B cell (primary cell): Measurements from ENCODE around the gene DLAT. TPM values are rescaled to one million over a fixed set of nuclear protein-coding genes. Genes with fewer than 3 reads are reported as not detected.

Source experiments
- ATAC-seq: fragments of 200-7000 bp; cut with Tn5 transposase; one replicate; pipeline ENCODE4 v1.10.0; 2021; ENCODE audit warnings: low read depth, mild to moderate bottlenecking, moderate number of reproducible peaks, moderate library complexity
- CTCF ChIA-PET: fragments of 350-600 bp; sonication (Branson Sonifier 250); formaldehyde crosslinking; loops from one replicate; lab custom pipeline; 2021; ENCODE audit warnings: antibody characterized with exemption, inconsistent platforms; lab: Charles Lee
- POLR2A ChIA-PET: fragments of 350-600 bp; sonication (Branson Sonifier 250); formaldehyde crosslinking; loops from one replicate; lab custom pipeline; 2021; ENCODE audit warnings: antibody characterized with exemption; lab: Charles Lee
- DNase-seq: peaks from one replicate; pipeline ENCODE4 v3.0.0; 2013
- H2AFZ ChIP-seq: 2 replicates; pipeline ENCODE4 v1.6.1; 2012; ENCODE audit warnings: mild to moderate bottlenecking, low read depth, low read length; ENCODE audit not compliant: insufficient read depth, poor library complexity, severe bottlenecking
- H3K27ac ChIP-seq, 2 donors: 1 replicate in 1 of 2; 2 replicates in 1 of 2; pipeline ENCODE4 v1.5.1; 2012 to 2013; ENCODE audit warnings: low read length in 2 of 2, mild to moderate bottlenecking in 2 of 2, moderate library complexity in 1 of 2
- H3K27me3 ChIP-seq, 4 experiments: fragments of 200-600 bp in 1 of 4; sonication (generic) in 1 of 4; replicated peaks in 1 of 4; 1 replicate in 2 of 4; 2 replicates in 2 of 4; pipeline versions ENCODE4 v1.6.1 to v1.7.0; 2013 to 2016; ENCODE audit warnings: low read length in 3 of 4, mild to moderate bottlenecking in 2 of 4, mixed read lengths in 1 of 4, moderate library complexity in 1 of 4; ENCODE audit not compliant: insufficient read depth in 4 of 4, control insufficient read depth in 3 of 4; ENCODE audit errors: control extremely low read depth in 1 of 4
- H3K36me3 ChIP-seq, 2 experiments: replicated peaks in 1 of 2; 1 replicate in 1 of 2; 2 replicates in 1 of 2; pipeline versions ENCODE4 v1.6.1 to v1.7.1; 2013; ENCODE audit warnings: low read length in 1 of 2; ENCODE audit not compliant: insufficient read depth in 2 of 2, control insufficient read depth in 1 of 2; ENCODE audit errors: control extremely low read depth in 1 of 2, extremely low read depth in 1 of 2
- H3K4me1 ChIP-seq, 2 donors: fragments of 200-600 bp in 1 of 2; sonication (generic) in 1 of 2; 1 replicate in 1 of 2; 2 replicates in 1 of 2; pipeline versions ENCODE4 v1.5.1 to v1.6.1; 2013 to 2017; ENCODE audit warnings: low read length in 2 of 2; ENCODE audit not compliant: control insufficient read depth in 2 of 2, insufficient read depth in 2 of 2
- H3K4me2 ChIP-seq: replicated peaks from 2 replicates; pipeline ENCODE3; 2012; ENCODE audit warnings: mild to moderate bottlenecking, low read depth, low read length; ENCODE audit not compliant: poor library complexity, severe bottlenecking
- H3K4me3 ChIP-seq, 5 experiments: fragments of 200-600 bp in 1 of 5; sonication (generic) in 1 of 5; 1 replicate in 3 of 5; 2 replicates in 2 of 5; pipeline versions ENCODE4 v1.5.1 to v1.7.0; 2011 to 2016; ENCODE audit warnings: low read length in 4 of 5, mild to moderate bottlenecking in 4 of 5, low read depth in 2 of 5, control low read depth in 1 of 5, moderate library complexity in 1 of 5; ENCODE audit not compliant: insufficient read depth in 1 of 5; ENCODE audit errors: control extremely low read depth in 1 of 5, extremely low read depth in 1 of 5
- H3K79me2 ChIP-seq: fragments of 200-600 bp; sonication (generic); one replicate; pipeline ENCODE4 v1.6.0; 2016; ENCODE audit warnings: low read length; ENCODE audit not compliant: control insufficient read depth, insufficient read depth
- H3K9ac ChIP-seq: fragments of 200-600 bp; sonication (generic); 2 replicates; pipeline ENCODE4 v1.6.1; 2017; ENCODE audit warnings: mild to moderate bottlenecking, low read length, moderate library complexity
- H3K9me3 ChIP-seq, 3 donors: one replicate each; pipeline versions ENCODE4 v1.6.1 to v1.7.1; 2013; ENCODE audit warnings: low read length in 2 of 3; ENCODE audit not compliant: control insufficient read depth in 2 of 3, insufficient read depth in 1 of 3; ENCODE audit errors: control extremely low read depth in 1 of 3
- H4K20me1 ChIP-seq: 2 replicates; pipeline ENCODE4 v1.6.0; 2012; ENCODE audit warnings: mild to moderate bottlenecking, low read length; ENCODE audit not compliant: insufficient read depth, control insufficient read depth, poor library complexity, severe bottlenecking
- H3K27ac Mint-ChIP-seq: one replicate; pipeline ENCODE4 v1.8.0; 2021; ENCODE audit warnings: mixed read lengths
- H3K27me3 Mint-ChIP-seq: one replicate; pipeline ENCODE4 v1.8.0; 2021; ENCODE audit warnings: mixed read lengths
- H3K4me1 Mint-ChIP-seq: one replicate; pipeline ENCODE4 v1.8.0; 2021; ENCODE audit warnings: mixed read lengths
- H3K4me3 Mint-ChIP-seq: one replicate; pipeline ENCODE4 v1.8.0; 2021; ENCODE audit warnings: mixed read lengths
- H3K9me3 Mint-ChIP-seq: one replicate; pipeline ENCODE4 v1.8.0; 2022; ENCODE audit warnings: mixed read lengths; ENCODE audit not compliant: insufficient read depth
- CTCF ChIP-seq: fragments of 200-600 bp; IDR thresholded peaks from one replicate; pipeline ENCODE4 v1.8.0; 2022; ENCODE audit warnings: antibody characterized with exemption, mild to moderate bottlenecking
- EZH2 ChIP-seq: IDR thresholded peaks from 2 replicates; pipeline ENCODE4 v1.6.1; 2012; ENCODE audit warnings: borderline replicate concordance, low read depth, mild to moderate bottlenecking, moderate library complexity, low read length; ENCODE audit not compliant: insufficient read depth, poor library complexity, severe bottlenecking
- WGBS: methylation state at CpG from one replicate; pipeline ENCODE4 v1.1.5; 2013; ENCODE audit warnings: missing lambda C conversion rate; ENCODE audit not compliant: insufficient coverage; 5-methylcytosine and 5-hydroxymethylcytosine counted together
- intact Hi-C: fragments of 100-400 bp; cut with micrococcal nuclease; formaldehyde crosslinking; loops from one replicate; pipeline ENCODE4 v1.10.0; 2022
- polyA plus RNA-seq: library from polyadenylated mRNA; depleted of rRNA; stranded (reverse); fragments of >200 nt; gene quantifications from 2 replicates; pipeline ENCODE4 v1.2.3, GENCODE V29; 2012
- total RNA-seq, 2 donors: library from RNA; stranded (reverse); fragments of 120-200 nt in 1 of 2; gene quantifications; 1 replicate in 1 of 2; 2 replicates in 1 of 2; pipeline versions ENCODE4 v1.2.3 to v1.2.4, GENCODE V29; 2013 to 2022

The DLAT gene
- total and polyA plus RNA-seq, 2 donors (not counting 1 experiment from before 2014, with no cell fraction given) = 8.9 to 19.8 TPM

GRCh38 chr11:112037527-112037926 lies 12.3 kb downstream of the DLAT start:
- ChIA-PET POLR2A (no interaction called here), CTCF (interaction anchor here (0.7 to 1.0 kb wide), 2 partner anchors 11 to 245 kb away, joined by 3 to 4 read pairs; no protein-coding TSS in a partner anchor)
- peaks cover 14 to 53% of the 10 kb centered on the region in 2 experiments for H3K36me3 ChIP-seq
- H3K9me3 Mint-ChIP-seq = no peaks in the 10 kb centered on the region
- no peaks in the 10 kb centered on the region for H3K79me2 ChIP-seq
- no peak overlapping the region for H3K4me3 Mint-ChIP-seq
- DNase-seq (no peak), ATAC-seq (no peak)
- H3K4me1 ChIP-seq = no peaks in the 10 kb centered on the region
- H2AFZ ChIP-seq = no peak overlapping the region
- no peak overlapping the region for H3K4me3 ChIP-seq
- H3K4me2 ChIP-seq = no peak overlapping the region
- H3K27me3 ChIP-seq = no peaks in the 10 kb centered on the region
- no peaks in the 10 kb centered on the region for H3K9me3 ChIP-seq
- H3K27ac Mint-ChIP-seq = no peak overlapping the region
- H4K20me1 ChIP-seq = no peaks in the 10 kb centered on the region
- TF ChIP-seq EZH2 = no peak
- TF ChIP-seq CTCF = no peak
- no peak overlapping the region for H3K27ac ChIP-seq
- intact Hi-C loops = no loop called here
- H3K9ac ChIP-seq = no peak overlapping the region
- no peaks in the 10 kb centered on the region for H3K4me1 Mint-ChIP-seq
- H3K27me3 Mint-ChIP-seq = no peaks in the 10 kb centered on the region

GRCh38 chr11:112042161-112042960 lies 17.2 kb downstream of the DLAT start:
- Mint-ChIP-seq H3K27me3 (no peaks in the 10 kb centered on the region), H3K27ac (no peak overlapping the region), H3K4me1 (peaks cover 3% of the 10 kb centered on the region), H3K4me3 (no peak overlapping the region), H3K9me3 (no peaks in the 10 kb centered on the region)
- H3K4me2 ChIP-seq = no peak overlapping the region
- no peak overlapping the region for H2AFZ ChIP-seq
- no peak overlapping the region for H3K4me3 ChIP-seq
- DNase-seq (no peak), ATAC-seq (no peak)
- no peaks in the 10 kb centered on the region for H4K20me1 ChIP-seq
- no peaks in the 10 kb centered on the region for H3K79me2 ChIP-seq
- intact Hi-C loops = no loop called here
- POLR2A ChIA-PET = no interaction called here
- peaks cover 8 to 57% of the 10 kb centered on the region in 2 experiments for H3K36me3 ChIP-seq
- CTCF ChIA-PET = interaction anchor here (0.5 kb wide), 1 partner anchor 355 kb away, joined by 5 read pairs; no protein-coding TSS in a partner anchor
- H3K27me3 ChIP-seq = no peaks in the 10 kb centered on the region
- WGBS = no CpG with 5 or more reads among the region's 6 CpGs
- no peak for TF ChIP-seq EZH2
- TF ChIP-seq CTCF = no peak
- H3K4me1 ChIP-seq = no peaks in the 10 kb centered on the region
- H3K27ac ChIP-seq = no peak overlapping the region
- no peaks in the 10 kb centered on the region for H3K9me3 ChIP-seq
- H3K9ac ChIP-seq = no peak overlapping the region
